ENCODE data around the gene FGG. TPM values are rescaled to one million over a fixed set of nuclear protein-coding genes. Genes with fewer than 3 reads are reported as not detected.

FGG gene
- total RNA-seq, 1 donor from 2014 or later: 236 TPM

GRCh38 chr4:154606728-154607723 lies 5.4 kb downstream of the FGG start:
- peak in 1 of 2 donors; percentile 31 for ATAC-seq

GRCh38 chr4:154604696-154605200 lies 7.7 kb downstream of the FGG start:
- ATAC-seq (no peak), DNase-seq (no peak)
- H3K27ac ChIP-seq: no peak overlapping the region
- no peak for TF ChIP-seq CTCF (IDR thresholded peaks at IDR 0.05)
- no peaks in the 10 kb centered on the region for H3K36me3 ChIP-seq
- H3K4me3 ChIP-seq: no peak overlapping the region
- H3K4me1 ChIP-seq: no peaks in the 10 kb centered on the region
- no peaks in the 10 kb centered on the region for H3K27me3 ChIP-seq (ENCODE audit: low read depth)
- H3K9me3 ChIP-seq: no peaks in the 10 kb centered on the region
- intact Hi-C loops (cut with DNase I): no loop called here

More at GRCh38 chr4:154606728-154607723, 5.4 kb downstream of the FGG start:
- H3K4me1 ChIP-seq: no peaks in the 10 kb centered on the region
- TF ChIP-seq CTCF (IDR thresholded peaks at IDR 0.05): no peak
- DNase-seq: no peak
- no peaks in the 10 kb centered on the region for H3K36me3 ChIP-seq
- no peaks in the 10 kb centered on the region for H3K27me3 ChIP-seq (ENCODE audit: low read depth)
- intact Hi-C loops (cut with DNase I): no loop called here
- no peaks in the 10 kb centered on the region for H3K9me3 ChIP-seq
- H3K27ac ChIP-seq: no peak overlapping the region
- no peak overlapping the region for H3K4me3 ChIP-seq

GRCh38 chr4:154603033-154603943 lies 9.2 kb downstream of the FGG start:
- H3K27ac ChIP-seq: no peak overlapping the region
- DNase-seq (no peak), ATAC-seq (no peak)
- H3K36me3 ChIP-seq: no peaks in the 10 kb centered on the region
- no peaks in the 10 kb centered on the region for H3K4me1 ChIP-seq
- TF ChIP-seq CTCF (IDR thresholded peaks at IDR 0.05): no peak
- intact Hi-C loops (cut with DNase I): no loop called here
- no peaks in the 10 kb centered on the region for H3K27me3 ChIP-seq (ENCODE audit: low read depth)
- H3K9me3 ChIP-seq: no peaks in the 10 kb centered on the region
- H3K4me3 ChIP-seq: no peak overlapping the region

GRCh38 chr4:154602404-154603020 lies 9.9 kb downstream of the FGG start:
- Histone ChIP-seq H3K4me3 (no peak overlapping the region), H3K4me1 (no peaks in the 10 kb centered on the region), H3K27ac (no peak overlapping the region), H3K9me3 (no peaks in the 10 kb centered on the region), H3K36me3 (no peaks in the 10 kb centered on the region), H3K27me3 (ENCODE audit: low read depth) (no peaks in the 10 kb centered on the region)
- no peak for DNase-seq
- no peak for TF ChIP-seq CTCF (IDR thresholded peaks at IDR 0.05)
- intact Hi-C loops (cut with DNase I): no loop called here
- ATAC-seq: no peak

Measured in lower lobe of right lung (tissue), 2 donors.